Fibroblast of skin of left biceps (primary cell): ENCODE results near the gene KIAA1614.

Experiments used
- DNase-seq, 2 experiments: peaks; one replicate each; pipeline ENCODE4 v3.0.0-alpha.2; 2013; ENCODE audit warnings: low read depth in 2 of 2

KIAA1614 gene

DNA sequence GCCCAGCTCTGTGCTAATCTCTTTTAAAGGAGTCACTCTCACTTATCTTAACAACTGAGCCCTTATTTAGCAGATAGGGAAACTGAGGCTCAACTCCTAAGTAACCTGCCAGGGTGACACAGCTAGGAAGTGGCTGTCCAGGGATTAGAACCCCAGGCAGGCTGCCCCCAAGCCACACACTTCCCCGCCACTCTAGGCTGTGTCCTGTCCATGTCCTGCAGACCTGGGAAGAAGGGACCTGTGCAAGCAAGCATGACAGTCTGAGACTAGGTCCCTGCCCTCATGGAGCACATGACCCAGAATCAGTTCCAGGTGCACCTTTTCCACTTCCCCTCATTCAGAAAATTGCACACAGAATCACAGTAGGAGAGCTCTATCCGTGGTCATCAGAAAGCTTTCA lies 12.2 kb downstream of the KIAA1614 start:
- no peak for DNase-seq

GRCh38 chr1:180925471-180926051 lies 12.9 kb downstream of the KIAA1614 start:
- no peak for DNase-seq

- DNase-seq = no peak
Observed at GRCh38 chr1:180926164-180926981, 13.7 kb downstream of the KIAA1614 start.

GRCh38 chr1:180927348-180927747 lies 14.7 kb downstream of the KIAA1614 start:
- no peak for DNase-seq

DNA sequence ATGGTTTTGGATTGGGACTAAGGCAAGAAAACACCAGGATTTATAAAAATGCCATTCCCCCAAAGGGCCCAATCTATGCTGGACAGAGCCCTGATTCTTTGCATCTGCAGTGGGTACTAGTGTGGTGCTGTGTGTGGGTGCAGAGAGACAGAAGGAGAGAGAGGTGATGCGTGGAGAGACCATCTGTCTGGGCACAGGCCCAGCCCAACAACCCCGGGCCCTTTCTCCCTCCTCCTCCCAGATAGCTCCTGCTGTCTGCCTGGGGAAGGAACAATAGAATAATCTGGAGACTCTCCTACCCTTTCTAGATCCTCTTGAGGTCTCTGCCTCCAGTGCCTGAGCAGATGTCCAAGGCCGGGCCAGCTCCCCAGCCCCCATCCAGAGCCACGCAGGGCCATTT lies 15.1 kb downstream of the KIAA1614 start:
- no peak for DNase-seq

DNA sequence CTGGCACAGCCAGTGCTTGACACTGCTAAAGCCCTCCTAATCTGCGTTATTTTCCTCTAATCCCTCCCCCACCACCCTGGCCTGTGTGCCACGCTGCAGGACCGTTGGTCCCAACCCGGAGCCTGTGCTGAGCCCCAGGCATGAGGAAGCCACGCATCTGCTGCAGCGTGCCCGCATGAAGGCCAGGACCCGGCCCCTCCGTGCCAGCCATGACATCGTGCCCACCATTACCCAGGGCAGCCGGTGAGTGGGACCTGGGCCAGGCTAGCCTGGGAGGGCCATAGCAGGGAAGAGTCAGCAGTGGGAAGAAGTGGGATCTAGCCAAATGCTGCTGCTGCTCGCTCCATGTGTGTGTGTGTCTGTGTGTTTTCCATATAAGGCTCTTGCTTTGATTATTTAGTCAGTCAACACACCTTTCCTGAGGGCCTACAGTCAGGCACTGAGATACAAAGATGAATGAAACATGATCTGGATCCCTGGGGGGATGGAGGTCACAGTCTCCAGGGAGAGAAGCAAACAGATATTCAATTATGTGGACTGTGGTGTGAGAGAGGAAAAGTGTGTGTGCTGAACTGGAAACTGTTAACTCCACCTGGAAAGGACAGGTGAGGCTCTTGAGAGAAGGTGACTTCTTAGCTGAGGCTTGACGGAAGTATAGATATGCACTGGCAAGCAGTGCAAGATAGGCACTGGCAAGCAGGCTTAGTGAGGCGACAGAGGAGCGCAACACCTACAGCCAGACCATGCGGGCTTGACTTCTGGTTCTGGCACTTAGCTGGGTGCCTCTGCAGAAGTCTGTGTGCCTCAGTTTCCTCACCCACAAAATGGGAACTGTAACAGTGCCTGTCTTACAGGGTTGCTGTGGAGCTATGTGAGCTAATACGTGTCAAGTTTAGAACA lies 15.9 kb downstream of the KIAA1614 start:
- DNase-seq = no peak

DNA sequence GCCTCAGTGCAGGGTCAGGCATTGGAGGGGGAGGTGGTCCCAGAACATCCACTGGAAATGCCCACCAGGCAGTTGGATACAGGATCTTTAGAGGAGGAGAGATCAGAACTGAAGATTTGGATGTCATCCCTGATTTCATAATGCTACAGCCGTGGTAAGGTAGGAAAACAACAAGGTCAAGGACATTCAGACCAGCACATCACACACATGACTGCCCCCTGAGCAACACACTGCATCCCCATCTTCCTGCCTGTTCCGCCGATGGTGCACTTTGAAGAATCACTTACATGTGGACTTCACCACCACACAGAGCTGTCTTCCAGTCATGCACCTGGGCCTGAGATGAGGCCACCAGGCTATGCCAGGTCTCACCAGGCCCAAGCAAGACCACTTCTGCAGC lies 16.7 kb downstream of the KIAA1614 start:
- DNase-seq = no peak

DNA sequence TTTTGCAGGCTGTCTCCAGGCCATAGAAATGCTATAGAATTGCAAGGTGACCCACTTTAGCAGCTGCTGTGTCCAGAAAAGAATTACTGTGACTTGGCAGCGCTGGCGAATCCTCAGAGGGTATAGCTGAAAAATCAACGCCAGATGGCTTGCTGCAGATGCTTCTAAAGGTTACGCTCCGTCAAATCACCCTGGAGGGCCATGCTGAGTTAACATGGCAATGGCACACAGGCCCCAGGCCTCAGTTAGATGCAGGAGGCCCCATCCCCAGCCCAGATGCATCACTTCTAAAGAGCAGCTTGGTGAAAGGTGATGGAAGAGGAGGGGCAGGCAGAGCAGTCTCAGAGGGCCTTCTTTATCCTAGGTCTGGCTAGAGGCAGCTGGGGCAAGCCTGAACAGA lies 18.0 kb downstream of the KIAA1614 start:
- DNase-seq = no peak

DNA sequence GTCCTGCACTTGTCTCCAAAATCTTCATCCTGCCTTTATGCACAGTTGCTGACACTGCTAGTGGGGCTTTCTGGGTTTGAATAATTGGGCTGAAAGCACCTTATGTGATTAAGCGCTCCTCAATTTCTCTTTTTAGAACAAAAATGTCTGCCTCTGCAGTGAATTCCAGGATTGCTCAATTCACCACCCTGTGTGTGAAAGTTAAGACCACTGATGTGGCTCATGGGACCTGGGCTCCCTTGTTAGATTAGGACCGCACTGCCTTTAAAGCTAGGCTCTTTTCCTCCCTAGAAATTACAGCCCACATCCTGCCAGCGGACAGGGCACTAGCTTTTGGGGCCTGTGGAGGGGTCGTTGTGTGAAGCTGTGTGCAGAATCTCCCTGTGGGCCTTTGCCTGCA lies 18.8 kb downstream of the KIAA1614 start:
- no peak for DNase-seq

- DNase-seq = no peak
Observed at GRCh38 chr1:180932378-180932777, 19.7 kb downstream of the KIAA1614 start.

GRCh38 chr1:180933141-180933540 lies 20.4 kb downstream of the KIAA1614 start:
- no peak for DNase-seq

- no peak for DNase-seq
Observed at GRCh38 chr1:180934563-180934962, 21.9 kb downstream of the KIAA1614 start.

DNA sequence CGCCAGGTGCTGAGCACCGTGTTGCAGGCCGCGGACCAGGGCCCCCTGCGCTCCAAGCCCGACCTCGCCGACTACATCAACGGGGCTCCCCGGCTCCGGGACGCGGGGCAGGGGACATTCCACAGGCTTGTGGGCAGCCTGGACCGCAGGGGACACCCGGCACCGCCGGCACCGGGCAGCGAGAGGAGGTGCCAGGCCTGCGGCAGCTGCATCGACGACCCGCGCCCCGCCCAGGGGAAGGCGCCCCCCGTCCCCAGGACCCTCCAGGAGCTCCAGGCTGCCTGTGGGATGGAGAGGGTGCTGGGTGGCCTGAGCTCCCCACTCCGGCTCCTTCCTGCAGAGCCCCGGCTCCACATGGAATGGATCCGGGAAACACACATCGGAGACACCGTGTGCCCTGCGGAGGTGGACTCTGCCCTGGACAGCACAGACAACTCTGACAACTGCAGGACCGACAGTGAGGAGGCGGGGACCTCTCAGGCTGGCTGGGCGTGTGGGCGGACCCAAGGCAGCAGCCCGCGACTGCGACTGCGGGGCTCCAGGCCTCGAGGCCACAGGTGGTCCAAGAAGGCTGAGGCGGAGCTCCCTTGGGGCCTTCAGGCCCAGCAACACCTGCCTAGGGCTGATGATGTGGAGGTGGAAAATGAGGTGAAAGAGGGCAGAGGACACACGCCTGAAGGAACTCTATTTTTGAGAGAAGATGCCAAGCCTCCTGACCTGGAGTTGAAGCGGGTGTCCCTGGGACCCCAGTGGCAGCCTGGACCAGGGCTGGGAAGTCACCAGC lies 22.8 kb downstream of the KIAA1614 start:
- no peak for DNase-seq

DNA sequence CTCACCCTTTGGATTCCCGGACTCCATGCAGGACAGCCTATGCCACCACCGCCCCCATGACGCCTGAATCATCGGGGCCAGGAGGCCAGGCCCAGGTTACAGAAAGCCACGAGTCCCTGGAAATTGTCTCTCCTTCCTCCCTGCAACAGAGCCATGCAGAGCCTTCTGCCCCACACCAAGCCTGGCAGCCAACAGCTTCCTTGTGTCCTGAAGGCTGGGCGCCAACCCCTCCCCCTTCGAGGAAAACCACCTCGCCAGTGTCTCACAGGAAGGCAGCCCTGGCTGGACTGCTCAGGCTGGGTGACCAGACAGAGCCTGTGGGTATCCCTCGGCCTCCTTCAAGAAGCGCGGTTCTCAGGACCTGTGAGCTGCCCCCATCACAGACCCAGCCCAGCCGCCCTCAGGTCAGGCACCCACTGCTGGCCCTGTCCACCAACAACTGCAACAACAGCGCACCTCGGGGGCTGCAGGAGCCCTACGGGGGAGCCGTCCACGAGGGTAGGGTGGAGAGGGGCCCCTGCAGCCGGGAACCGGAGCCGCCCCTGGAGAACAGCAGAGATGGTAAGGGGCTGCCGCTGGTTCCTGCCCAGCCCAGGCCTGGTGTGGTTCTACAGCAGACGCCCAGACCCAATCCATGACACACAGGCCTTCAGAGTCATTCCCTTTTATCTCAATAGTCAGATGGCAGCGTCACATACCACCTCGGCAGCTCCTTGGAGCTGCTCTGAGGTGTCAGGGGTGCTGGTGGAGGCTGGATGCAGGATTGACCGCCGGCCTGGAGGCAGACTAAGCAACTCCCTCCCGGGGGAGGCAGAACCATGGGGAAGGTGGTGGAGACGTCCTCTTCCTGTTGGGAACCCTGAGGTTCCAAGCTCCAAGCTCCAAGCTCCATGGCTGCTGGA lies 23.7 kb downstream of the KIAA1614 start:
- DNase-seq = no peak

DNA sequence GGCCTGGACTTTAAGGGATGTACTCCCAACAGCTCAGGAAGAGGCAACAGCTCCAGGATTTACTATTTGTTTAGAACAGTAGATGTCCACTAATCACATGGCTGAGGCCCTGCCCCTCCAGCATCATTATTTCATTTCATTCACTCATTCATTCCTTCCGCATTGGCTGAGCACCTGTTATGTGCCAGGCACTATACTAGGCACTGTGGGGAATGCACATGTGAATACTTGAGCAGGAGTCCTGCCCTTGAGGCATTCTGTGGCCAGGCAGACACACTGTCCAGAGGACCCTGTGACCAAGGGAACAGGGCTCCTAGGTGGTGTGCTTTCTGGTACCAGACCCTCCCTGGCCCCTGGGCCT lies 24.3 kb downstream of the KIAA1614 start:
- no peak for DNase-seq

GRCh38 chr1:180937624-180938225 lies 25.0 kb downstream of the KIAA1614 start:
- no peak for DNase-seq

GRCh38 chr1:180939073-180939710 lies 26.5 kb downstream of the KIAA1614 start:
- no peak for DNase-seq

GRCh38 chr1:180939711-180940103 lies 27.0 kb downstream of the KIAA1614 start:
- DNase-seq = no peak

GRCh38 chr1:180940445-180940844 lies 27.7 kb downstream of the KIAA1614 start:
- no peak for DNase-seq
